ENCODE measurements around the gene IL37.

DNA sequence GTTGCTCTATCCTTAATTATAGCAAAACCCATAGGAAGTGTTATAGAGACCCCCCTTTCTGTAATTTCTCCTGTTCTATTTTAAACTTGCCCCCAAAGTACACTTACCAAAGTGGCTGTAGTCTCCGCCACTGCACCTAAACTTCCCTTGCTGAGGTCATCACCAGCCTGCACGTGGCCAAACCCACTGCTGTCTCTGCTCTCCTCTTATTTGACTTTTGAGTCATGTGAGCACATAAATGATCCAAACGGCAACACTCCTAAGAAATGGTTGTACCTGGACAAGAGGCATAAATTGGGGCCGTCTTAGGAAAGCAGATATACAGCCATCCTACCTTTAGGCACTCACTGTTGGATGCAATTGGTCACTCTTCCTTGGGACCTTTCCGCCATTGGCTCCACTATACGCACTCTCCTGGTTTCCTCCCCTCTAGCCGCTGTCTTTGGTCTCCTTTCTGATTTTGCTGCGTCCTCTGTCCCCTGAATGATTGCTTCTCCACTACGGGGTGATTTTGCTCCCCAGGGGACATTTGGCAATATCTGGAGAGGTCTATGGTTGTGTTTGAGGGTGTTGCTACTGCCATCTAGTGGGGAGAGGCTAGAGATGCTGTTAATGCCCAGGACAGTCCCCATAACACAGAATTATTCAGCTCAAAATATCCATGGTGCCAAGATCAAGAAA, 47.6 kb downstream of the IL37 start:
- TF ChIP-seq EZH2phosphoT487 (IDR thresholded peaks at IDR 0.05; ENCODE audit: insufficient read depth, low read depth) (no peak), EZH2 (IDR thresholded peaks at IDR 0.05; ENCODE audit: insufficient read depth, poor library complexity, severe bottlenecking) (no peak)

Data from GM23248 (cell line).